B cell (primary cell): ENCODE measurements around the gene CEP131. TPM values are rescaled to one million over a fixed set of nuclear protein-coding genes. Genes with fewer than 3 reads are reported as not detected.

ENCODE experiments used
- ATAC-seq: fragments of 200-7000 bp; cut with Tn5 transposase; one replicate; pipeline ENCODE4 v1.10.0; 2021; ENCODE audit warnings: low read depth, mild to moderate bottlenecking, moderate number of reproducible peaks, moderate library complexity
- CTCF ChIA-PET: fragments of 350-600 bp; sonication (Branson Sonifier 250); formaldehyde crosslinking; loops from one replicate; lab custom pipeline; 2021; ENCODE audit warnings: antibody characterized with exemption, inconsistent platforms; lab: Charles Lee
- POLR2A ChIA-PET: fragments of 350-600 bp; sonication (Branson Sonifier 250); formaldehyde crosslinking; loops from one replicate; lab custom pipeline; 2021; ENCODE audit warnings: antibody characterized with exemption; lab: Charles Lee
- DNase-seq: peaks from one replicate; pipeline ENCODE4 v3.0.0; 2013
- H2AFZ ChIP-seq: 2 replicates; pipeline ENCODE4 v1.6.1; 2012; ENCODE audit warnings: mild to moderate bottlenecking, low read depth, low read length; ENCODE audit not compliant: insufficient read depth, poor library complexity, severe bottlenecking
- H3K27ac ChIP-seq, 2 donors: 1 replicate in 1 of 2; 2 replicates in 1 of 2; pipeline ENCODE4 v1.5.1; 2012 to 2013; ENCODE audit warnings: low read length in 2 of 2, mild to moderate bottlenecking in 2 of 2, moderate library complexity in 1 of 2
- H3K27me3 ChIP-seq, 4 experiments: fragments of 200-600 bp in 1 of 4; sonication (generic) in 1 of 4; replicated peaks in 1 of 4; 1 replicate in 2 of 4; 2 replicates in 2 of 4; pipeline versions ENCODE4 v1.6.1 to v1.7.0; 2013 to 2016; ENCODE audit warnings: low read length in 3 of 4, mild to moderate bottlenecking in 2 of 4, mixed read lengths in 1 of 4, moderate library complexity in 1 of 4; ENCODE audit not compliant: insufficient read depth in 4 of 4, control insufficient read depth in 3 of 4; ENCODE audit errors: control extremely low read depth in 1 of 4
- H3K36me3 ChIP-seq, 2 experiments: replicated peaks in 1 of 2; 1 replicate in 1 of 2; 2 replicates in 1 of 2; pipeline versions ENCODE4 v1.6.1 to v1.7.1; 2013; ENCODE audit warnings: low read length in 1 of 2; ENCODE audit not compliant: insufficient read depth in 2 of 2, control insufficient read depth in 1 of 2; ENCODE audit errors: control extremely low read depth in 1 of 2, extremely low read depth in 1 of 2
- H3K4me1 ChIP-seq, 2 donors: fragments of 200-600 bp in 1 of 2; sonication (generic) in 1 of 2; 1 replicate in 1 of 2; 2 replicates in 1 of 2; pipeline versions ENCODE4 v1.5.1 to v1.6.1; 2013 to 2017; ENCODE audit warnings: low read length in 2 of 2; ENCODE audit not compliant: control insufficient read depth in 2 of 2, insufficient read depth in 2 of 2
- H3K4me2 ChIP-seq: replicated peaks from 2 replicates; pipeline ENCODE3; 2012; ENCODE audit warnings: mild to moderate bottlenecking, low read depth, low read length; ENCODE audit not compliant: poor library complexity, severe bottlenecking
- H3K4me3 ChIP-seq, 5 experiments: fragments of 200-600 bp in 1 of 5; sonication (generic) in 1 of 5; 1 replicate in 3 of 5; 2 replicates in 2 of 5; pipeline versions ENCODE4 v1.5.1 to v1.7.0; 2011 to 2016; ENCODE audit warnings: low read length in 4 of 5, mild to moderate bottlenecking in 4 of 5, low read depth in 2 of 5, control low read depth in 1 of 5, moderate library complexity in 1 of 5; ENCODE audit not compliant: insufficient read depth in 1 of 5; ENCODE audit errors: control extremely low read depth in 1 of 5, extremely low read depth in 1 of 5
- H3K79me2 ChIP-seq: fragments of 200-600 bp; sonication (generic); one replicate; pipeline ENCODE4 v1.6.0; 2016; ENCODE audit warnings: low read length; ENCODE audit not compliant: control insufficient read depth, insufficient read depth
- H3K9ac ChIP-seq: fragments of 200-600 bp; sonication (generic); 2 replicates; pipeline ENCODE4 v1.6.1; 2017; ENCODE audit warnings: mild to moderate bottlenecking, low read length, moderate library complexity
- H3K9me3 ChIP-seq, 3 donors: one replicate each; pipeline versions ENCODE4 v1.6.1 to v1.7.1; 2013; ENCODE audit warnings: low read length in 2 of 3; ENCODE audit not compliant: control insufficient read depth in 2 of 3, insufficient read depth in 1 of 3; ENCODE audit errors: control extremely low read depth in 1 of 3
- H4K20me1 ChIP-seq: 2 replicates; pipeline ENCODE4 v1.6.0; 2012; ENCODE audit warnings: mild to moderate bottlenecking, low read length; ENCODE audit not compliant: insufficient read depth, control insufficient read depth, poor library complexity, severe bottlenecking
- H3K27ac Mint-ChIP-seq: one replicate; pipeline ENCODE4 v1.8.0; 2021; ENCODE audit warnings: mixed read lengths
- H3K27me3 Mint-ChIP-seq: one replicate; pipeline ENCODE4 v1.8.0; 2021; ENCODE audit warnings: mixed read lengths
- H3K4me1 Mint-ChIP-seq: one replicate; pipeline ENCODE4 v1.8.0; 2021; ENCODE audit warnings: mixed read lengths
- H3K4me3 Mint-ChIP-seq: one replicate; pipeline ENCODE4 v1.8.0; 2021; ENCODE audit warnings: mixed read lengths
- H3K9me3 Mint-ChIP-seq: one replicate; pipeline ENCODE4 v1.8.0; 2022; ENCODE audit warnings: mixed read lengths; ENCODE audit not compliant: insufficient read depth
- CTCF ChIP-seq: fragments of 200-600 bp; IDR thresholded peaks from one replicate; pipeline ENCODE4 v1.8.0; 2022; ENCODE audit warnings: antibody characterized with exemption, mild to moderate bottlenecking
- EZH2 ChIP-seq: IDR thresholded peaks from 2 replicates; pipeline ENCODE4 v1.6.1; 2012; ENCODE audit warnings: borderline replicate concordance, low read depth, mild to moderate bottlenecking, moderate library complexity, low read length; ENCODE audit not compliant: insufficient read depth, poor library complexity, severe bottlenecking
- WGBS: methylation state at CpG from one replicate; pipeline ENCODE4 v1.1.5; 2013; ENCODE audit warnings: missing lambda C conversion rate; ENCODE audit not compliant: insufficient coverage; 5-methylcytosine and 5-hydroxymethylcytosine counted together
- intact Hi-C: fragments of 100-400 bp; cut with micrococcal nuclease; formaldehyde crosslinking; loops from one replicate; pipeline ENCODE4 v1.10.0; 2022
- polyA plus RNA-seq: library from polyadenylated mRNA; depleted of rRNA; stranded (reverse); fragments of >200 nt; gene quantifications from 2 replicates; pipeline ENCODE4 v1.2.3, GENCODE V29; 2012
- total RNA-seq, 2 donors: library from RNA; stranded (reverse); fragments of 120-200 nt in 1 of 2; gene quantifications; 1 replicate in 1 of 2; 2 replicates in 1 of 2; pipeline versions ENCODE4 v1.2.3 to v1.2.4, GENCODE V29; 2013 to 2022

CEP131 gene
- total and polyA plus RNA-seq, 2 donors (not counting 1 experiment from before 2014, with no cell fraction given) = 18.8 to 25.5 TPM

- ChIA-PET POLR2A (no interaction called here), CTCF (no interaction called here)
- ATAC-seq = no peak
- no peak overlapping the region for H2AFZ ChIP-seq
- no peak overlapping the region for H3K9ac ChIP-seq
- no peaks in the 10 kb centered on the region for H3K9me3 Mint-ChIP-seq
- peaks cover 19 to 26% of the 10 kb centered on the region in 2 donors for H3K4me1 ChIP-seq
- H3K27ac Mint-ChIP-seq = peak overlapping the region; percentile 59
- no peak overlapping the region for H3K4me3 ChIP-seq
- peaks cover 0 to 9% (median 0%) of the 10 kb centered on the region in 3 donors for H3K9me3 ChIP-seq
- H4K20me1 ChIP-seq = peaks cover 49% of the 10 kb centered on the region
- no peak overlapping the region for H3K4me2 ChIP-seq
- no peak overlapping the region for H3K27ac ChIP-seq
- H3K36me3 ChIP-seq = peaks cover 0 to 58% of the 10 kb centered on the region in 2 experiments
- WGBS = 93% methylated on average over 30 of the region's 31 CpGs
- H3K4me3 Mint-ChIP-seq = no peak overlapping the region
- intact Hi-C loops = no loop called here
- DNase-seq = no peak
- H3K27me3 Mint-ChIP-seq = no peaks in the 10 kb centered on the region
- H3K27me3 ChIP-seq = no peaks in the 10 kb centered on the region
- H3K79me2 ChIP-seq = peaks cover 32% of the 10 kb centered on the region
- peaks cover 41% of the 10 kb centered on the region for H3K4me1 Mint-ChIP-seq
- TF ChIP-seq CTCF (no peak), EZH2 (no peak)
Observed at GRCh38 chr17:81231121-81231645, 8.4 kb upstream of the CEP131 start.

- TF ChIP-seq EZH2 (no peak), CTCF (peak; percentile 30)
- Histone ChIP-seq H3K4me3 (no peak overlapping the region), H3K4me1 (peaks cover 19 to 26% of the 10 kb centered on the region in 2 donors), H3K4me2 (no peak overlapping the region), H3K36me3 (peaks cover 0 to 49% of the 10 kb centered on the region in 2 experiments), H3K79me2 (peaks cover 23% of the 10 kb centered on the region), H3K27ac (no peak overlapping the region), H3K9me3 (peaks cover 0 to 9% (median 0%) of the 10 kb centered on the region in 3 donors), H4K20me1 (peaks cover 40% of the 10 kb centered on the region), H3K9ac (no peak overlapping the region), H3K27me3 (no peaks in the 10 kb centered on the region), H2AFZ (no peak overlapping the region)
- CTCF ChIA-PET = interaction anchor here (0.7 kb wide), 1 partner anchor 62 kb away, joined by 3 read pairs; no protein-coding TSS in a partner anchor
- 97% methylated on average over 21 of the region's 26 CpGs for WGBS
- intact Hi-C loops = no loop called here
- ATAC-seq = no peak
- H3K9me3 Mint-ChIP-seq = no peaks in the 10 kb centered on the region
- POLR2A ChIA-PET = interaction anchor here (0.6 to 2.1 kb wide), 2 partner anchors 8 to 9 kb away, joined by 3 to 19 read pairs; partner anchors contain the start of genes NDUFAF8 and TEPSIN
- DNase-seq = peak; percentile 21
- H3K27me3 Mint-ChIP-seq = no peaks in the 10 kb centered on the region
- H3K4me1 Mint-ChIP-seq = peaks cover 39% of the 10 kb centered on the region
- no peak overlapping the region for H3K4me3 Mint-ChIP-seq
- peak overlapping the region; percentile 56 for H3K27ac Mint-ChIP-seq
Observed at GRCh38 chr17:81230043-81230820, 7.5 kb upstream of the CEP131 start.
